AG10803 (cell line): ENCODE data around the gene ENO3.

ENCODE experiments used
- DNase-seq: peaks from one replicate; pipeline ENCODE4 v3.0.0; 2010; ENCODE audit warnings: low read depth
- H3K4me3 ChIP-seq: 2 replicates; pipeline ENCODE4 v1.5.1; 2011; ENCODE audit warnings: mild to moderate bottlenecking, low read length, control low read depth
- CTCF ChIP-seq: conservative IDR thresholded peaks from 2 replicates; pipeline ENCODE4 v1.5.1; 2011; ENCODE audit warnings: mild to moderate bottlenecking, low read length, control low read depth, inconsistent platforms

Gene ENO3

GRCh38 chr17:4965311-4965986 is 14.5 kb downstream of the ENO3 start:
- no peak for TF ChIP-seq CTCF
- H3K4me3 ChIP-seq, result no peak overlapping the region
- no peak for DNase-seq

DNA sequence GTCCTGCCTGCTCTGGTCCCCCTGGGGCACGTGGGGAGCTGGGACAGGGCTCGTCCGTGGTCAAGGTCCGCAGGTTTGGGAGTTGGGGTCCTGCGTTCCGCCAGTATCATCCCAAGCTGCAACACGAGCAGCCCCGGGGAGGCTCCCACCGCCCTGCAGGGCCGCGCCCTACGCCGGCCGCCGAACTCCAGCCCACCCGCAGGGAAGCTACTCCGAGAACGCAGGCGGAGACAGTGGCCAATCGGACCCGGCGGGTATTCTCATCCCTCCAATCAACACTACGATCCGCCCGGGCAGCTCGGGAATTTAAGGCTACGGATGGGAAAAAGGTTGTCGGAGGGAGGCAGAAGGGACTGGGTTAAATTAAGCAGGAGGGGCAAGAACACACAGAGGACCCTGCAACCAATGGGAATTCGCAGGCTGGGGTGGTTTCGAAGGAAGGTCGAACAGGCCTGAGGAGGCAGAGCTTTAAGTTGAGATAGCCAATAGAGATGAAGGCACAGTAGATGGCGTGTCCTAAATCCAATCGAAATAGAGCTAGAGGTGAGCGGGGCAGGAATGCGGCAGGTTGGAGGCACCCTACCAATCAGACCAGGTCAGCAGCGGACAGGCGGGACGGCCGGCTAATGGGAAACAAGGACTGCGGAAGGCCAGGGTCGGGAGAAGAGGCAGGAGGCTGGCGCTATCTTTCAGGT is 16.1 kb downstream of the ENO3 start:
- DNase-seq, result peak; percentile 100
- no peak for TF ChIP-seq CTCF
- H3K4me3 ChIP-seq, result peak overlapping the region; percentile 91

- peak; percentile 98 for DNase-seq
- peak within 1 kb of the TSS; percentile 91 for H3K4me3 ChIP-seq
- peak; percentile 8; the same call in 1 of the 2 replicates for TF ChIP-seq CTCF
Observed at GRCh38 chr17:4967539-4968485, 16.9 kb downstream of the ENO3 start, which contains the start of gene SPAG7. Gene SPAG7 (minus strand): TSS chr17:4967817. CDS start chr17:4967804, 13 bp downstream.

DNA sequence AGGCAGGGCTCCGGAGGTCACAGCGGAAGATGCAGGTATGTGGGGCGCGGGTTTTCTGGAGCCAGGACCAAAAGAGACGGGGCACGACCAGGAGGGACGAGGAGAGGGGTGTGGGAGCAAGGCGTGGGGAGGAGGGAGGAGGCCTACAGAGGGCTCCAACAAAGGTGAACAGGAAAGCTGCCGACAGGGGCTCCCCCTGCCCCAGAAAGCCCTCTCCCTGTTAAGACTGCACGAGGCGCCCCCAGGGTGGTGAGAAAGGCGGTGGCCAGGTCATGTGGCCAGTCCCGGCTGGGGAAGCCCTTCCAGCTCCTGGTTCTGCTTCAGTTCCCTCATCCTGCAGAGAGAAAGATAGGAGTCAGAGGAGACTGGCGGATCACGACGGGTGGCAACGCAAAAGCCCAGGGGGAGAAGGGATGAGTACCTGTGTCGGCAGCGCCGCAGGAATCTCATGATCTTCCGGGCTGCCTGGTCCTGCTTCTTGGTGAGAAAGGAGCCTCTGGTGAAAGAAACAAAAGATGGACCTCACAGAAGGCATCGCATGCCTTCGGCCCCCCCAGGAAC is 17.6 kb downstream of the ENO3 start:
- H3K4me3 ChIP-seq, result peak overlapping the region; percentile 69
- TF ChIP-seq CTCF, result no peak
- no peak for DNase-seq

GRCh38 chr17:4969047-4969550 is 18.2 kb downstream of the ENO3 start:
- DNase-seq, result peak; percentile 90
- peak overlapping the region; percentile 69 for H3K4me3 ChIP-seq
- no peak for TF ChIP-seq CTCF

GRCh38 chr17:4969551-4970173 is 18.7 kb downstream of the ENO3 start:
- no peak for DNase-seq
- H3K4me3 ChIP-seq, result peak overlapping the region; percentile 69
- TF ChIP-seq CTCF, result no peak
